Fibroblast of villous mesenchyme (primary cell): ENCODE data around the gene USP17L29. TPM values are rescaled to one million over a fixed set of nuclear protein-coding genes. Genes with fewer than 3 reads are reported as not detected.
"Not testable (repeated sequence)": the region's sequence is repeated elsewhere in the genome, so short reads cannot be mapped to it uniquely, and the experiment has no call there.

ENCODE experiments used
- DNase-seq: peaks from one replicate; pipeline ENCODE4 v3.0.0-alpha.2; 2010; ENCODE audit warnings: low read depth
- H3K4me3 ChIP-seq: 2 replicates; pipeline ENCODE4 v1.5.1; 2011; ENCODE audit warnings: low read depth, mild to moderate bottlenecking, low read length
- total RNA-seq: library from RNA; depleted of rRNA; stranded (reverse); fragments of >200 nt; gene quantifications from 2 replicates; pipeline ENCODE4 v1.2.3, GENCODE V29; 2012
- TF ChIP-seq, protein P1 (sequence below): IDR thresholded peaks from 2 replicates; pipeline ENCODE4 v1.5.1; 2012; ENCODE audit warnings: low read depth, mild to moderate bottlenecking, low read length; ENCODE audit not compliant: insufficient read depth

USP17L29 gene
- total RNA-seq, 1 donor, result not detected

DNA sequence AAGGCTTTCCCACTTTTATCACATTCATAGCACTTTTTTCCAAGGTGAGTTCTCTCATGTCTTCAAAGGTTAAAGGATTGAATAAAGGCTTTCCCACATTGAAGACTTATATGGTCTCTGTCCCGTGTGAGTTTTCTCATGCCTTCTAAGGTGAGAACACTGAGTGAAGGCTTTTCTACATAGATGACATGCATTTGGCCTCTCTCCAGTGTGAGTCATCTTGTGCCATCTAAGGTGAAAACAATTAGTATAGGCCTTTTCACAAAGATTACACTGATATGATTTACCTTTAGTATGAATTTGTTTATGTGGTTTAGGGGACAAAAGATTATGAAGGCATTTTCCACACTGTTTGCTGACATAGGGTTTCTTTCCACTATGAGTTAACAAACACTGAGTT is 30.7 kb downstream of the USP17L29 start:
- DNase-seq, result no peak
- TF ChIP-seq, protein P1, sequence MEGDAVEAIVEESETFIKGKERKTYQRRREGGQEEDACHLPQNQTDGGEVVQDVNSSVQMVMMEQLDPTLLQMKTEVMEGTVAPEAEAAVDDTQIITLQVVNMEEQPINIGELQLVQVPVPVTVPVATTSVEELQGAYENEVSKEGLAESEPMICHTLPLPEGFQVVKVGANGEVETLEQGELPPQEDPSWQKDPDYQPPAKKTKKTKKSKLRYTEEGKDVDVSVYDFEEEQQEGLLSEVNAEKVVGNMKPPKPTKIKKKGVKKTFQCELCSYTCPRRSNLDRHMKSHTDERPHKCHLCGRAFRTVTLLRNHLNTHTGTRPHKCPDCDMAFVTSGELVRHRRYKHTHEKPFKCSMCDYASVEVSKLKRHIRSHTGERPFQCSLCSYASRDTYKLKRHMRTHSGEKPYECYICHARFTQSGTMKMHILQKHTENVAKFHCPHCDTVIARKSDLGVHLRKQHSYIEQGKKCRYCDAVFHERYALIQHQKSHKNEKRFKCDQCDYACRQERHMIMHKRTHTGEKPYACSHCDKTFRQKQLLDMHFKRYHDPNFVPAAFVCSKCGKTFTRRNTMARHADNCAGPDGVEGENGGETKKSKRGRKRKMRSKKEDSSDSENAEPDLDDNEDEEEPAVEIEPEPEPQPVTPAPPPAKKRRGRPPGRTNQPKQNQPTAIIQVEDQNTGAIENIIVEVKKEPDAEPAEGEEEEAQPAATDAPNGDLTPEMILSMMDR, result no peak
- H3K4me3 ChIP-seq, result no peak overlapping the region

DNA sequence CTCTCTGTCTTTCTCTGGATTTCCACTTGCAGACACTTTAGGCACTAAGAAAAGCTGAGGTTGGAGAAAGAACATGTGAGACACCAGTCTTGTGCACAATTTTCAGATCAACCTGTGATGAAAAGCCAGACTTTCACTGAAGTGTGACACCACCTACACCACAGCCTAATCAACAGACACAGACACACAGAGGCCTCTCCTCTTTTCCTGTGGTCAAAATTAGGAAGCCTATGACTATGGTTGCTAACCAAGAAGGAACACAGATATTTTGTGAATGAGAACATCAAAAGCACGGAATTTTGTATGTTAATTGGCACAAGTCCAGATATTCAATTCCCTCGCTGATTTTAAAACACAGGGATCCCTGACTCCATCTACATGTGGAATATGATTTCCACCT is 35.6 kb downstream of the USP17L29 start:
- not testable (repeated sequence) for DNase-seq, H3K4me3 ChIP-seq

Other genes with a start within 250 kb of the USP17L29 start
- not detected in 2 replicates for gene FAM90A26, start 183.2 kb upstream of the USP17L29 start, total RNA-seq
- not detected in 2 replicates for gene USP17L10, start 143.0 kb upstream of the USP17L29 start, total RNA-seq
- not detected in 2 replicates for gene USP17L11, start 138.2 kb upstream of the USP17L29 start, total RNA-seq
- gene USP17L12, start 133.5 kb upstream of the USP17L29 start, total RNA-seq, result not detected in 2 replicates
- not detected in 2 replicates for gene USP17L13, start 128.7 kb upstream of the USP17L29 start, total RNA-seq
- gene USP17L15, start 119.3 kb upstream of the USP17L29 start, total RNA-seq, result not detected in 2 replicates
- not detected in 2 replicates for gene USP17L17, start 109.8 kb upstream of the USP17L29 start, total RNA-seq
- not detected in 2 replicates for gene USP17L18, start 105.0 kb upstream of the USP17L29 start, total RNA-seq
- gene USP17L19, start 100.3 kb upstream of the USP17L29 start, total RNA-seq, result not detected in 2 replicates
- gene USP17L20, start 95.5 kb upstream of the USP17L29 start, total RNA-seq, result not detected in 2 replicates
- not detected in 2 replicates for gene USP17L21, start 90.8 kb upstream of the USP17L29 start, total RNA-seq
- not detected in 2 replicates for gene USP17L22, start 86.0 kb upstream of the USP17L29 start, total RNA-seq
- not detected in 2 replicates for gene USP17L24, start 28.5 kb upstream of the USP17L29 start, total RNA-seq
- not detected in 2 replicates for gene USP17L25, start 23.7 kb upstream of the USP17L29 start, total RNA-seq
- gene USP17L26, start 19.0 kb upstream of the USP17L29 start, total RNA-seq, result not detected in 2 replicates
- gene USP17L5, start 14.2 kb upstream of the USP17L29 start, total RNA-seq, result not detected in 2 replicates
- gene USP17L27, start 9.5 kb upstream of the USP17L29 start, total RNA-seq, result not detected in 2 replicates
- gene USP17L28, start 4.7 kb upstream of the USP17L29 start, total RNA-seq, result not detected in 2 replicates
- gene USP17L30, start 9.5 kb downstream of the USP17L29 start, total RNA-seq, result not detected in 2 replicates
- gene DEFB131A, start 90.8 kb downstream of the USP17L29 start, total RNA-seq, result not detected in 2 replicates